ENCODE results near the gene SHISA4. TPM values are rescaled to one million over a fixed set of nuclear protein-coding genes. Genes with fewer than 3 reads are reported as not detected.

Gene SHISA4
- polyA plus RNA-seq, 1 donor from 2014 or later, result 1.5 TPM

DNA sequence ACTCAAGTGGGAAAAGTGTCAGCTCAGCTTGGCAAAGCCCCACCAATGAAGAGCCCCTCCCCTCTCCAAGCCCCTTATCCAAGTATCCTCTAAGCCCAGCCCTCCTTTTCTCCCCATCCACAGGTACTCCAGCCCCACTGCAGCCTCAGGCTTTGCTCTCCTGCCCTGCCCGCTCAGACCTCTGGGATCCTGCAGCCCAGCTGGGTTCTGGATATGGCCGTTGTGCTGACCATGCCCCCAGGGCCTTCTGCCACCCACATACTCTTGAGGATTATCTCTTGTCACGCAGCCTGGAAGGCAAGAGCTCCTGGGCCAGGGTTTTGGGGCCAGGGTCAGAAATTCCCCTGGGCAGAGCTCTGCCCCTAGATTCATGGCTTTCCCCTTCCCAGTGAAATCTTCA is 4.7 kb downstream of the SHISA4 start:
- Histone ChIP-seq H3K4me2 (ENCODE audit: low read length) (no peak overlapping the region), H3K9me3 (ENCODE audit: low read length) (no peaks in the 10 kb centered on the region), H3K27me3 (ENCODE audit: insufficient read depth, low read depth, low read length) (peaks cover 16% of the 10 kb centered on the region), H2AFZ (ENCODE audit: low read depth, low read length) (no peak overlapping the region), H4K20me1 (ENCODE audit: insufficient read depth) (no peaks in the 10 kb centered on the region), H3K36me3 (ENCODE audit: insufficient read depth, low read length) (no peaks in the 10 kb centered on the region), H3K27ac (ENCODE audit: low read length) (no peak overlapping the region), H3K9me2 (ENCODE audit: insufficient read depth, low read length) (no peaks in the 10 kb centered on the region), H3K9ac (ENCODE audit: low read length) (no peak overlapping the region), H3K4me3 (ENCODE audit: low read length) (no peak overlapping the region), H3K79me2 (replicated peaks; ENCODE audit: insufficient read depth, low read length) (no peaks in the 10 kb centered on the region), H3F3A (ENCODE audit: insufficient read depth, low read length, poor library complexity, severe bottlenecking) (no peaks in the 10 kb centered on the region)
- TF ChIP-seq TAF1 (IDR thresholded peaks at IDR 0.05; ENCODE audit: low read depth), result no peak
- TF ChIP-seq EP300 (conservative IDR thresholded peaks at IDR 0.05; ENCODE audit: poor library complexity, severe bottlenecking), result no peak
- no peak for TF ChIP-seq RAD21 (conservative IDR thresholded peaks at IDR 0.05)
- TF ChIP-seq, protein P1, sequence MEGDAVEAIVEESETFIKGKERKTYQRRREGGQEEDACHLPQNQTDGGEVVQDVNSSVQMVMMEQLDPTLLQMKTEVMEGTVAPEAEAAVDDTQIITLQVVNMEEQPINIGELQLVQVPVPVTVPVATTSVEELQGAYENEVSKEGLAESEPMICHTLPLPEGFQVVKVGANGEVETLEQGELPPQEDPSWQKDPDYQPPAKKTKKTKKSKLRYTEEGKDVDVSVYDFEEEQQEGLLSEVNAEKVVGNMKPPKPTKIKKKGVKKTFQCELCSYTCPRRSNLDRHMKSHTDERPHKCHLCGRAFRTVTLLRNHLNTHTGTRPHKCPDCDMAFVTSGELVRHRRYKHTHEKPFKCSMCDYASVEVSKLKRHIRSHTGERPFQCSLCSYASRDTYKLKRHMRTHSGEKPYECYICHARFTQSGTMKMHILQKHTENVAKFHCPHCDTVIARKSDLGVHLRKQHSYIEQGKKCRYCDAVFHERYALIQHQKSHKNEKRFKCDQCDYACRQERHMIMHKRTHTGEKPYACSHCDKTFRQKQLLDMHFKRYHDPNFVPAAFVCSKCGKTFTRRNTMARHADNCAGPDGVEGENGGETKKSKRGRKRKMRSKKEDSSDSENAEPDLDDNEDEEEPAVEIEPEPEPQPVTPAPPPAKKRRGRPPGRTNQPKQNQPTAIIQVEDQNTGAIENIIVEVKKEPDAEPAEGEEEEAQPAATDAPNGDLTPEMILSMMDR (IDR thresholded peaks at IDR 0.05; ENCODE audit: poor library complexity, severe bottlenecking), result no peak
- TF ChIP-seq MXI1 (conservative IDR thresholded peaks at IDR 0.05; ENCODE audit: poor library complexity, severe bottlenecking), result no peak
- TF ChIP-seq REST (IDR thresholded peaks at IDR 0.05; ENCODE audit: borderline replicate concordance), result no peak
- no peak for TF ChIP-seq EZH2 (IDR thresholded peaks at IDR 0.05; ENCODE audit: borderline replicate concordance, insufficient read depth, low read length, poor library complexity, severe bottlenecking)
- TF ChIP-seq POLR2AphosphoS5 (IDR thresholded peaks at IDR 0.05), result no peak
- TF ChIP-seq SMC3 (conservative IDR thresholded peaks at IDR 0.05; ENCODE audit: poor library complexity), result no peak

DNA sequence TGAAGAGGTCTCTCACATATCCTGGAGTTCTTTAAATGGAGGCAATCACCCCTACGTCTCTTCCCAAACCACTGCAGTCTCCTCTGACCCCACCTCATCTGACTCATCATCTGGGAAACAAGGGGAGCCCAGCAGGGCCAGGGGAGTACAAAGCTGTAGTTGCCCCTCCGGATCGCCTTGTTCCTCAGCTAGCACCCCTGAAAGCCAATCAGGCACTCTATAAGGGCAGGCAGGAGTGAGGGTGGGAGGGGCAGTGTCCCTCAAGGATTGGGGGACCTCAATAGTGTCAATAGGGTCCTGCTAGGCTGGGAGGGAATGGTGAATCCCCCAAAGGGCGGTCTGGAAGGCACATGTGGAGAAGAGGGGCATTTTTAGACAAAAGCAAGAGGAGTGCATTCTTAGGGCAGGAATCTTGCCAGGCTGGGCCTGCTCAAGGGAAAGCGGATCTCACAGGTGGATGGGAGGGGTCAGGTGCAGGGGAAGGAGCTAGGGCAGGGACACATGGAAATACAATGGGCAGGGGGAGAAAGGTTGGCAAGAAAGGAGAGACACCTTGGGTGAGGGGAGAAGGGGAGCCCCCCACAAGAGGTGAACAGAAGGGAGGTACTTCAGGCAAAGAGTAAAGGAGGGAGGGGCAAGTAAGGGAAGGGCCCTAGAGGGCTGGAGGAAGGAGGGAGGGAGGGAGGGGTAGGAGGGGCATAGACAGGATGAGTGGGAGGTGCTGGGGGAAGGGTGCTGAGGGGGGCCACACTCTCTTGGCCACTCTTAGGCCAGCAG is 5.8 kb downstream of the SHISA4 start:
- Histone ChIP-seq H3K9ac (ENCODE audit: low read length) (no peak overlapping the region), H4K20me1 (ENCODE audit: insufficient read depth) (no peaks in the 10 kb centered on the region), H3K36me3 (ENCODE audit: insufficient read depth, low read length) (no peaks in the 10 kb centered on the region), H2AFZ (ENCODE audit: low read depth, low read length) (no peak overlapping the region), H3K27ac (ENCODE audit: low read length) (no peak overlapping the region), H3K4me2 (ENCODE audit: low read length) (no peak overlapping the region), H3K79me2 (replicated peaks; ENCODE audit: insufficient read depth, low read length) (no peaks in the 10 kb centered on the region), H3K27me3 (ENCODE audit: insufficient read depth, low read depth, low read length) (peaks cover 5% of the 10 kb centered on the region), H3K9me2 (ENCODE audit: insufficient read depth, low read length) (no peaks in the 10 kb centered on the region), H3K9me3 (ENCODE audit: low read length) (no peaks in the 10 kb centered on the region), H3F3A (ENCODE audit: insufficient read depth, low read length, poor library complexity, severe bottlenecking) (no peaks in the 10 kb centered on the region), H3K4me3 (ENCODE audit: low read length) (no peak overlapping the region)
- TF ChIP-seq REST (IDR thresholded peaks at IDR 0.05; ENCODE audit: borderline replicate concordance) (no peak), RAD21 (conservative IDR thresholded peaks at IDR 0.05) (no peak)
